Measurements from ENCODE around the gene PLBD1.

PLBD1 gene

GRCh38 chr12:14521822-14522221, 45.9 kb downstream of the PLBD1 start:
- no peak for TF ChIP-seq CTCF (IDR thresholded peaks at IDR 0.05)

GRCh38 chr12:14514946-14515345, 52.7 kb downstream of the PLBD1 start:
- TF ChIP-seq CTCF (IDR thresholded peaks at IDR 0.05) = no peak

- TF ChIP-seq CTCF (IDR thresholded peaks at IDR 0.05) = peak; percentile 85
Measured at GRCh38 chr12:14514154-14514842, 53.4 kb downstream of the PLBD1 start.

- TF ChIP-seq CTCF (IDR thresholded peaks at IDR 0.05) = no peak
Measured at GRCh38 chr12:14510574-14510973, 57.1 kb downstream of the PLBD1 start.

GRCh38 chr12:14505626-14506596, 61.8 kb downstream of the PLBD1 start:
- no peak for TF ChIP-seq CTCF (IDR thresholded peaks at IDR 0.05)

GRCh38 chr12:14495326-14495725, 72.4 kb downstream of the PLBD1 start:
- TF ChIP-seq CTCF (IDR thresholded peaks at IDR 0.05) = no peak

- TF ChIP-seq CTCF (IDR thresholded peaks at IDR 0.05) = no peak
Measured at GRCh38 chr12:14482886-14483285, 84.8 kb downstream of the PLBD1 start.
